ENCODE results near the gene RNF150. TPM values are rescaled to one million over a fixed set of nuclear protein-coding genes. Genes with fewer than 3 reads are reported as not detected.
A peak's percentile ranks its signal among the peaks of the same experiment; 100 is the strongest.

RNF150 gene
- total RNA-seq, 1 donor: 16.4 TPM

- DNase-seq (ENCODE audit: low read depth): no peak
- H3K4me3 ChIP-seq (ENCODE audit: low read depth, low read length): peak overlapping the region; percentile 65
- no peak for TF ChIP-seq CTCF (IDR thresholded peaks at IDR 0.05; ENCODE audit: insufficient read depth, low read depth, low read length)
Observed at GRCh38 chr4:141131723-141132071, 1.6 kb downstream of the RNF150 start.

- peak overlapping the region; percentile 65 for H3K4me3 ChIP-seq (ENCODE audit: low read depth, low read length)
- DNase-seq (ENCODE audit: low read depth): no peak
- no peak for TF ChIP-seq CTCF (IDR thresholded peaks at IDR 0.05; ENCODE audit: insufficient read depth, low read depth, low read length)
Observed at GRCh38 chr4:141130947-141131605, 2.2 kb downstream of the RNF150 start.

- DNase-seq (ENCODE audit: low read depth): no peak
- no peak for TF ChIP-seq CTCF (IDR thresholded peaks at IDR 0.05; ENCODE audit: insufficient read depth, low read depth, low read length)
- H3K4me3 ChIP-seq (ENCODE audit: low read depth, low read length): no peak overlapping the region
Observed at GRCh38 chr4:141127884-141128283, 5.4 kb downstream of the RNF150 start.

GRCh38 chr4:141126769-141127168 lies 6.5 kb downstream of the RNF150 start:
- DNase-seq (ENCODE audit: low read depth): no peak
- TF ChIP-seq CTCF (IDR thresholded peaks at IDR 0.05; ENCODE audit: insufficient read depth, low read depth, low read length): no peak
- H3K4me3 ChIP-seq (ENCODE audit: low read depth, low read length): no peak overlapping the region

- no peak for TF ChIP-seq CTCF (IDR thresholded peaks at IDR 0.05; ENCODE audit: insufficient read depth, low read depth, low read length)
- H3K4me3 ChIP-seq (ENCODE audit: low read depth, low read length): no peak overlapping the region
- DNase-seq (ENCODE audit: low read depth): no peak
Observed at GRCh38 chr4:141124224-141124623, 9.0 kb downstream of the RNF150 start.

GRCh38 chr4:141121768-141122454 lies 11.4 kb downstream of the RNF150 start:
- no peak for DNase-seq (ENCODE audit: low read depth)
- no peak for TF ChIP-seq CTCF (IDR thresholded peaks at IDR 0.05; ENCODE audit: insufficient read depth, low read depth, low read length)
- H3K4me3 ChIP-seq (ENCODE audit: low read depth, low read length): no peak overlapping the region

All from fibroblast of villous mesenchyme (primary cell).